Upper lobe of right lung (tissue), 1 donor: ENCODE data around the gene MEIS3. TPM values are rescaled to one million over a fixed set of nuclear protein-coding genes. Genes with fewer than 3 reads are reported as not detected.

Experiments
- ATAC-seq: fragments of 200-7000 bp; cut with Tn5 transposase; one replicate; pipeline ENCODE4 v1.9.1; 2020; ENCODE audit warnings: mild to moderate bottlenecking, moderate library complexity
- DNase-seq: peaks from one replicate; pipeline ENCODE4 v3.0.0-alpha.2; 2020
- H3K27ac ChIP-seq: fragments of 200-600 bp; one replicate; pipeline ENCODE4 v1.8.0; 2022
- H3K27me3 ChIP-seq: fragments of 200-600 bp; one replicate; pipeline ENCODE4 v1.8.0; 2022; ENCODE audit warnings: mild to moderate bottlenecking
- H3K36me3 ChIP-seq: fragments of 200-600 bp; one replicate; pipeline ENCODE4 v1.8.0; 2022
- H3K4me1 ChIP-seq: fragments of 200-600 bp; one replicate; pipeline ENCODE4 v1.8.0; 2022
- H3K4me3 ChIP-seq: fragments of 200-600 bp; one replicate; pipeline ENCODE4 v1.8.0; 2022; ENCODE audit warnings: mild to moderate bottlenecking
- H3K9me3 ChIP-seq: fragments of 200-600 bp; one replicate; pipeline ENCODE4 v1.8.0; 2022
- intact Hi-C: fragments of 100-400 bp; cut with DNase I; formaldehyde crosslinking; loops from one replicate; pipeline ENCODE4 v1.11.0; 2022
- total RNA-seq: library from RNA; stranded (reverse); fragmentation: NEBNext Ultra II Directional; extraction: Animal tissue kit (Norgen Biotek cat#: 25700); gene quantifications from one replicate; pipeline ENCODE4 v1.2.1, GENCODE V29; 2021
- TF ChIP-seq, protein P1 (sequence below): fragments of 200-600 bp; IDR thresholded peaks from one replicate; pipeline ENCODE4 v1.8.0; 2022; ENCODE audit warnings: antibody characterized with exemption
- donor health status: DM: no; HTN: yes; CAD: no; lungs with severe emphysema.

Gene MEIS3
- total RNA-seq, 1 donor from 2014 or later: 4.3 TPM

DNA sequence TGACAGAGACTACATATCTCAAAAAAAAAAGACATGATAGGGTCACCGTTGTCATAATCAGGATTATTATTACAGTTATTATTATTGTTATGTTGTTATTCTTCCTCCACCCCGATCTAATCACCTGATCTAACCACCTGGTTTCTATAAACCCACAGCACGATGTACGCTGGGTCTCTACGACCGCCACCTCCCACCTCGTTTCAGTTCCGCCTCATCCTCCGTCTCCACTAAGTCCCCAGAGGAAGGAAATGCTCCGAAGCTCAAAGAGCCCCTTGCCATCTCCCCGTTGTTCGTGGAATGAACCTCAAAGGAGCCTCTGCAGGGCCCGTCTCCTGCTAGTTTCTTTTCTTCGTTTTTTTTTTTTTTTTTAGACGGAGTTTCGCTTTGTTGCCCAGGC, 15.9 kb upstream of the MEIS3 start:
- Histone ChIP-seq H3K27ac (no peak overlapping the region), H3K4me1 (peaks cover 3% of the 10 kb centered on the region), H3K36me3 (no peaks in the 10 kb centered on the region), H3K4me3 (no peak overlapping the region), H3K27me3 (peaks cover 64% of the 10 kb centered on the region), H3K9me3 (no peaks in the 10 kb centered on the region)
- no peak for DNase-seq
- TF ChIP-seq, protein P1, sequence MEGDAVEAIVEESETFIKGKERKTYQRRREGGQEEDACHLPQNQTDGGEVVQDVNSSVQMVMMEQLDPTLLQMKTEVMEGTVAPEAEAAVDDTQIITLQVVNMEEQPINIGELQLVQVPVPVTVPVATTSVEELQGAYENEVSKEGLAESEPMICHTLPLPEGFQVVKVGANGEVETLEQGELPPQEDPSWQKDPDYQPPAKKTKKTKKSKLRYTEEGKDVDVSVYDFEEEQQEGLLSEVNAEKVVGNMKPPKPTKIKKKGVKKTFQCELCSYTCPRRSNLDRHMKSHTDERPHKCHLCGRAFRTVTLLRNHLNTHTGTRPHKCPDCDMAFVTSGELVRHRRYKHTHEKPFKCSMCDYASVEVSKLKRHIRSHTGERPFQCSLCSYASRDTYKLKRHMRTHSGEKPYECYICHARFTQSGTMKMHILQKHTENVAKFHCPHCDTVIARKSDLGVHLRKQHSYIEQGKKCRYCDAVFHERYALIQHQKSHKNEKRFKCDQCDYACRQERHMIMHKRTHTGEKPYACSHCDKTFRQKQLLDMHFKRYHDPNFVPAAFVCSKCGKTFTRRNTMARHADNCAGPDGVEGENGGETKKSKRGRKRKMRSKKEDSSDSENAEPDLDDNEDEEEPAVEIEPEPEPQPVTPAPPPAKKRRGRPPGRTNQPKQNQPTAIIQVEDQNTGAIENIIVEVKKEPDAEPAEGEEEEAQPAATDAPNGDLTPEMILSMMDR: no peak
- intact Hi-C loops: loop anchor here (5.0 kb wide), 1 partner anchor 262 kb away; no protein-coding TSS in a partner anchor
- no peak for ATAC-seq

- peaks cover 75% of the 10 kb centered on the region for H3K27me3 ChIP-seq
- H3K4me3 ChIP-seq: no peak overlapping the region
- TF ChIP-seq, protein P1: no peak
- no peaks in the 10 kb centered on the region for H3K36me3 ChIP-seq
- intact Hi-C loops: no loop called here
- no peaks in the 10 kb centered on the region for H3K9me3 ChIP-seq
- no peak overlapping the region for H3K27ac ChIP-seq
- H3K4me1 ChIP-seq: peaks cover 8% of the 10 kb centered on the region
- ATAC-seq (no peak), DNase-seq (no peak)
Observed at GRCh38 chr19:47434088-47434487, 14.8 kb upstream of the MEIS3 start.

- Histone ChIP-seq H3K4me3 (no peak overlapping the region), H3K27ac (no peak overlapping the region), H3K27me3 (peaks cover 69% of the 10 kb centered on the region), H3K4me1 (peaks cover 14% of the 10 kb centered on the region), H3K36me3 (no peaks in the 10 kb centered on the region), H3K9me3 (no peaks in the 10 kb centered on the region)
- TF ChIP-seq, protein P1: no peak
- DNase-seq (no peak), ATAC-seq (no peak)
- intact Hi-C loops: no loop called here
Observed at GRCh38 chr19:47433121-47433520, 13.8 kb upstream of the MEIS3 start.

GRCh38 chr19:47432499-47432898, 13.2 kb upstream of the MEIS3 start:
- H3K36me3 ChIP-seq: no peaks in the 10 kb centered on the region
- peaks cover 14% of the 10 kb centered on the region for H3K4me1 ChIP-seq
- H3K27ac ChIP-seq: no peak overlapping the region
- intact Hi-C loops: no loop called here
- TF ChIP-seq, protein P1: no peak
- H3K4me3 ChIP-seq: no peak overlapping the region
- no peaks in the 10 kb centered on the region for H3K9me3 ChIP-seq
- ATAC-seq: no peak
- H3K27me3 ChIP-seq: peaks cover 64% of the 10 kb centered on the region
- no peak for DNase-seq

GRCh38 chr19:47432091-47432490, 12.8 kb upstream of the MEIS3 start:
- Histone ChIP-seq H3K36me3 (no peaks in the 10 kb centered on the region), H3K27me3 (peaks cover 60% of the 10 kb centered on the region), H3K4me3 (no peak overlapping the region), H3K4me1 (peaks cover 14% of the 10 kb centered on the region), H3K9me3 (no peaks in the 10 kb centered on the region), H3K27ac (no peak overlapping the region)
- intact Hi-C loops: no loop called here
- DNase-seq (no peak), ATAC-seq (no peak)
- TF ChIP-seq, protein P1: no peak
